RPMI8226 (cell line): ENCODE measurements around the gene TCF7L2.
A peak's percentile ranks its signal among the peaks of the same experiment; 100 is the strongest.

Experiments
- DNase-seq: peaks from one replicate; pipeline ENCODE4 v3.0.0-alpha.2; 2015

The TCF7L2 gene

DNA sequence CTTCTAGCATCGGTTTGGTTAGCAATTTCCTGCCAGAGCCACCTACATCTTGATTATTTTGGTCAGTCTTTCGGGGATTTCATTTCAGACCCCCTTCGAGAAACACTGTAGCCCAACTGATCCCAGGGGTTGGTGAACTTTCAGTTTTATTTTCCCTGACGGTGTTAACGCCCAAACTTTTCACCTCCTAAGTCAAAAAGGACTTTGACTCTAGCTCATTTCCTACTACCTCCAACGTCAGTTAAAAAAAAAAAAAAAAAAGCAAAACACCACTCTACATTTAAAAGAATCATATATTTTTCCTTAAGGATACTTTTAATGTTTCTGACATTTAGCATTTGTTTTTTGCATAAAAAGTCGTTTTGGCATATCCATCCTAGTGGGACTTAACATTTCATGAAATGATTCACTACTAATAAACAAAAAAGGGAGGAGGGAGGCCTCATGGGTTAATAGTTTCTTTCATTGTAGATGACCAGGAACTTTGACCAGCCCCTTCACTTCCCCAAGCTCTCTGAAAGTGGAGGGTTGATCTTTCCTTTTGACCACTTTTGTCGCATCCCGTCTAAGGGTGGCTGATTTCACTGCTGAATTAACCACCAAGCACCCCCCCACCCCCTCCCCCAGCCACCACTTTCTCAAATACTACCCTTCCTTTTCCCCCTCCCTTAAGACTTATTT is 764 bp upstream of the TCF7L2 start:
- no peak for DNase-seq

- DNase-seq: peak; percentile 18
Observed at GRCh38 chr10:112950714-112951358, 789 bp downstream of the TCF7L2 start.

GRCh38 chr10:112951359-112952281 is 1.6 kb downstream of the TCF7L2 start:
- peak; percentile 24 for DNase-seq

DNA sequence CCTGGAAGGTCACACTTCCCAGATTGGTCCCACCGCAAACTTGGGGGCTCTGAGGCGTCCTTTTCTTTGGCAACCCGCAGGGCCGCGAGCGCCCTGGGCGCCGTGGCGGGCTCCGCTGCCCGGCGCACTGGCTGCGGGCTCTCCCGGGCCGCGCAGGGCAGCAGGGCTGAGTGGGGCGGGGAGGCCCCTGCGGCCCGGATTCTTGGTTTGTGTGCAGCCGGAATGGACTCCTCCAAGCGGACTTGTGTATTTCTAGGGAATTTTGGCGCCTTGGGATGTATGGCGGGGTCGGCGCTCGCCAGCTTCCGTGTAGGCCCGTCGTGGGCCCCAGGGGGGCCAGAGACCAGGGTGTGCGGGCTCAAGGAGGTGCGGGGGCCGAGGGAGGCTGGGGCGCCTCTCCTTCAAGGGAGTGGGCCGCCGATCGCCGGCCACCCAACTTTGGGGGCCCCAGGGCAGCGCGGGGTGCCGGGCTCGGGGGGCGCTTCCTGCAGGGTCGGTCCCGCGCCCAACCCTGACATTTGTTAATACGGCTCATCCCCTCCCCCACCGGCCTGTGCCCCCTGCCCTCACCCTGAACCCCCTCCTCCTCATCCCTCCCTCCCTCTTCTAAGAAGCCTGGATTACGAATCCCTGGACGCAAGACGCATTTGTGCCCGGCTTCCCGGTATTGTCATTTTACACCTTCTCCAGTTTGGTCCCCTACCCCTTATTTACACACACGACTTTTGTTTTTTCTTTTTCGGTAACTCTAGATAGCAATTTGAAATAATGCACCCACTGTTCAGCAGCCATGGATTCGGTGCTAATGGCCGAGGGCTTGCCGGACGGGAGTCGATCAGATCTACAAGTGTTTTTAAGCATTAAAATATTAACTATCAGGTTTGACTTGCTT is 2.5 kb downstream of the TCF7L2 start:
- DNase-seq: no peak

DNA sequence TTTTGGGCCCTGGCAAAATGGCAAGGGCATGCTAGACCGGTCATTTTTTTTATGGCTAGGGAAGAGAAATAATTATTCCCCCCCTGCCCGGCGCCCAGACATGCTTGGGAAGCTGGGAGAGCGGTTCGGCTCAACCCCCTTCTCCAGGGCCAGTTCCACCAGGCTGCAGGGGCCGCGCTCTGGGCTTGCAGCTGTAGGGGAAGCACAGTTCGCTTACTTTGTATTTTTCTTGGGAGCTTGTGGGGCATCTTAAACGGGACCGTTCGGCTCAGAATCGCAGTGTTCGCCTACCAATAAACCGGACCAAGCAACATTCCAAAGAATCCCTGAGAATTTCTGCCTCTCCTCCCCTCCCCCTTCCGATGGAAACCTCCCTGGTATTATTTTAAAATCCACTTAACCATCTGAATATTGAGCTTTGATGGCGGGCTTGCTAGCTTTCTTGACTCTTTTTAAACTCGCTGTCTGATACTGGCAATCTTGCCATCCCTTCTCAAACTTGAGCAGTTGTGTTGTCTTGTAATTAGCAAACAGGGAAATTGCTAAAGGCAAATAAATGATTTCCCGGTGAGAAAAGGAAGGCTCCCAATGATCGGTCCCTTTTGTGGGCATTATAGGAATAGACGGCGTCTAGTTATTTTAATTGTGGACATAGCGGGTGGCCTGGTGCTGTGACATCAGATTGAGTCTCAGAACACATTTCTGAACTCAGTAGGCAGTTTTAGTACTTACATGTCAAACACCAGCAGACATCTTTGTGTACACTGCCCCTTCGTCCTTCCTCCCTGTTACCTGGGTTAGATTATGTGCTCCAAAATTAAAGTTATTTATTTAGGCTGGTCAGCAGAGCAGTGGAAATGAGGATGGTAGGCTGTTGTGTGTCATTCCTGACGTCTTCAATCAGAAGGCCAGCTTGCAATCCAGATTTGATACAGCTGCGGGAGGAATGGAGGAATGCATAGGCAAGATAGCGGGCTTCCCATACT is 3.4 kb downstream of the TCF7L2 start:
- no peak for DNase-seq

DNA sequence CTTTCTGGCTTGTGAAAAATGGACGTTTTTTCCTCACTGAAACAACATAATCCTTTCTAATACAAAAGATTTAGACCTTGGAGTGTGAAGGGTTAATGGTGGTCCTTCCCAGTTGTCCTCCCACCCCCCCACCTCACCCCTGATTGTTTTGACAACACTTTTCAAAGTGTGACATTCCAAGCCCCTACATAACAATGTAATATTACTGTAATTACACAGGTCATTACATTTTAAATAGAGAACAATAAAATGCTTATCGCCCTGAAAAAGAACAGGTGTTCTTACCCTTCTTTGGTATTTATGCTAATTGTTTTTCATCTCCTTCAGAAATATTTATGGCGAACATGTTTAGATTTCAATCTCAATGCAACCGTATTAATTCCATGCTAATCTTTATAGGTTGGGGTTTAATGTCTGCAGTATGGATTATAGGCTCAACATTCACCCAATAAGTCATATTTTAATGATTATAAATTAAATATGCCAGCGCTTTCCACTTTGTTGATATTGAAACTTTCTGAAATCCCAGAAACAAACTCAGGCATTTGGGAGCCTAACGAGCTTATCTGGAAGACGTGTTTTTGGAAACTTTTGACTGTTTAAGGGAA is 5.0 kb downstream of the TCF7L2 start:
- no peak for DNase-seq

DNA sequence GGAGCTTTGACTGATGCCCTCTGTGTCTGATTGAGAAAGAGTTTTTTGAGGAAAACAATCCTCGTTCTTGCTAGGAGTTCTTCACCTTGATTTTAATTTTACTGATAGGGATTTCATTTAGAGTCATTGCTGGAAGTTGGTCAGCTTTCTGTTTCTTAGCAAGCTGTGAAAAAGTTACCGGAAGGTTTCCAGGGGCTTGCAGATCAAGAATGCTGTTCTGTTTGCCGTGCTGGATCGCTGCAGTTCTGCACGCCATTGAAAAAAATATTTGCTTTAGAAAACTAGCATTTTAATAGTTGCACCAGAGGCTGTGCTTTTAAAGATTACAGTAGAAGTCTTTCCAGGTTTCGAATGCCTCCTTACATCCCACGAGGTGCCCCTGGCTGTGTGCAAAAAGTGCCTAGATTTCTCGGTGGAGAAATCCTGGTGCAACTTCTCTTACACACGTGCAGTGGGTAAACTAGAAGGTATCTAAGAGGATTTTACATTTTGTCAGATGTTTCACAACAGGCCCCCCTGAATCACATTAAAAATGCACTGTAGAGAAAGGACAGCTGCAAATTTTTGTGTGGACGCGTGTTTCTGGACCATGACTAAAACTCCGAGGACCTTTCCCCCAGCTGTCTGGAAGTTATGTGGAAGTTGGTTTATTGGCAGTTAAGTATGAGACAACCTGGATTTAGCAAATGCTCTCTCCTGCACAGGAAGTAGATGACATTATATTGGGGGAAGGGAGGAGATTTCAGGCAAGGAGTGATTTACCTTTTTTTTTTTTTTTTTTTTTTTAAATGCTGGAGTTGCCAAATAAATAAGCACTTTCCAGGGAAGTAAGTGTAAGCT is 5.8 kb downstream of the TCF7L2 start:
- DNase-seq: no peak

GRCh38 chr10:112956631-112957350 is 6.7 kb downstream of the TCF7L2 start:
- DNase-seq: no peak

- no peak for DNase-seq
Observed at GRCh38 chr10:112957640-112958092, 7.6 kb downstream of the TCF7L2 start.

GRCh38 chr10:112958275-112958995 is 8.4 kb downstream of the TCF7L2 start:
- no peak for DNase-seq

DNA sequence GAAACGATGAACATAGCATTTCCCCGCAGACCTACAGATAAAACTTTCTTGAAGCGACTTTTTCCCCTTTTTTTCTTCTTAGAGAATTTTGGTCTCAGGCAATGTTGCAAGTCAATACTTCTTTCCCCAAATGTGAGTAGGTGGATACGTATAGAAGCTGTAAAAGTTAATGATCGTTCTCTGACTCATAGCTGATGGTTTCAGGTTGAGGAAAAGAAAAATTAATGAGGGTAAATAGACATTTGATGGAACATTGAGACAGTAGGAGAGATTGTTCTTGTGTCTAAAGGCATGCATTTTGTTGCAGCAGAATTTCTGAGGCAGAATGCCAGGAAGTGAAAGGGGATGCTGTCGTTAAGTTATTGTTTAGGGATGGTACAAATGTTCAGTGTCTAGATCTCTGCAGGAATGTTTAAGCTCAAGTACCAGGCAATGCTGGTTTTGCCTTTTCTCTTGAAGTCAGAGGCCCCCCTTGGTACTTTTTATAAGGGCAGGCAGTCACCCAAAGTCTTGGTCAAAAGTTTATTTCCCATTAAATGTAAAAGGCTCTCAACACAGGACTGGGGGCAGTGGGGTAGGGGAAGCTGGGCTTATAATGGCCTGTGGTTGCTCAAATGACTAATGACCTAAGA is 9.3 kb downstream of the TCF7L2 start:
- DNase-seq: no peak

GRCh38 chr10:112960151-112960681 is 10.2 kb downstream of the TCF7L2 start:
- no peak for DNase-seq

DNA sequence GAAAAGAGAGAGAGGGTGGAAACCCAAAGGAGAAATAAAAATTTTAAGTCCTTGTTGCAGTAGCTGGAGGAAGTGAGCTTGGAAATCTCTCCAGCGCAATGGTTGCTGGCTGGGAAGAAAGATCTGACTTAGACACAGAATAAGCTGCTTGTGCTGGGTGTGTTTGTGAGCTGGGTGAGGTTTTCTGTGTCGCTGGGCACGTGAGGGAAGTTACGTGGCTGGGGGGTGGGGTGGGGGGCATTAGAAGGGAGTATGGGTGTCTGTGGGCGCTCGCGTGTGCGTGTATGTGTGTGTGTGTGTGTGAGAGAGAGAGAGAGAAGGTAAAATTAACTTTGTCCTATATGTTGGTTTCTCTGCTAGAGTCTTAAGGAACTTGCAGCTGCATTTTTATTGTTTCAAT is 11.6 kb downstream of the TCF7L2 start:
- DNase-seq: no peak

DNA sequence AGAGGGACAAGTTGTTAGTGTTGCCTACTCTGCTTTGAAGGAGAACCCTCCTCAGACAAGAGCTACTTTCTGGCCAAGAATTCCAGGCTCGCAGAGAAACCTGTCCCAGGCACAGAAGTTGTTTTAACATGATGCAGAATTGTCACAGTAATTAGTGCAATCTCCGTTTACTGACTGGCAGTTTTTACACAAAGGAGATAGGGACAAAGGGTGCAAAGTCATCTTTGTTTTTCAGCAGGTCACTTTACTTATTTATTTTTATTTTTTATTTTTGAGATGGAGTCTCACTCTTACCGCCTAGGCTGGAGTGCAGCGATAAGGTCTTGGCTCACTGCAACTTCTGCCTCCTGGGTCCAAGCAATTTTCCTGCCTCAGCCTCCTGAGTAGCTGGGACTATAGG is 12.3 kb downstream of the TCF7L2 start:
- no peak for DNase-seq

GRCh38 chr10:112963835-112964234 is 13.8 kb downstream of the TCF7L2 start:
- no peak for DNase-seq

DNA sequence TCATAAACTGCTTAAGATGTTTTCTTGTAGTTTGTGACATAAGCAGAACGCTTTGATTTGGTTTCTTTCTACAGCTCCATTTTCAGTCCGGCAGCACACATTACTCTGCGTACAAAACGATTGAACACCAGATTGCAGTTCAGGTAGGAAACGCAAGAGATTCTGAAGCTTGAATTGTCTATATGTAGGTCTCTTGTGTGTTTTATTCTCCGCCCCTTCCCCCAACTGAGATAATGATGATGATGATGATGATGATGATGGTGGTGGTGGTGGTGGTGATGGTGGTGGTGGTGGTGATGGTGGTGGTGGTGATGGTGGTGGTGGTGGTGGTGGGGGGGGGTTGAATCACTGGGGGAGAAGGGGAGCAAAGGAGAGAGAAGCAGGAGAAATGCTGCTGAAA is 14.4 kb downstream of the TCF7L2 start:
- no peak for DNase-seq

DNA sequence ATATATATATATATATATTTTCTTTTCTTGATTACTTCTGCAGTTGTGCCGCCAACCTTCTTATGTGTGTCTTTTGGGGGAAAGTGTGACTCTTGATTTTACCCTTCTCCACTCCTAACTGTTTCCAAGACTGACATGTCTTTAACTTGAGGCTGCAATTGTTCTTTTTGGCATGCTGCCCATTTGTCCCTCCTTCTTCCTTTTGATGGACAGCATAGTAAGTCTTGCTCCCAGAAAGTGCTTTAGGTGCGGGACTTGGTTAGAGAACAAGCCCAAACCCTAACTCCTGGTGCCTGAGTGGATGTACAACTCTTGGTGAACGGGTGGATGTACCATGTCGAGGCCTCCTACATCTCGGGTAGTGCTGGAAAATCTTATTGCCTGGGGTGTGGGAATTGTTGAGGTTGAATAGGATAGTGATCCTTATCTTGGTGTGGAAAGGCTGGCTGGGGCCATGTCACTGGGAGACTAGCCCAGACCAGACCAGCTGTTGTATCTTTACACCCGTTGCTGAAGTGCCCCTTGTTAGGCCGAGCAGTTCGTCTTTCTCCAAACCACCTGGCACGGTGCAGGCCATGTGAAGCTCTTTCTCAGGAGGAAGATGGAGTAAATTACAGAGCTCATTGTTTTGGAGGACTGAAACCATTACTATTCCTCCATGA is 16.3 kb downstream of the TCF7L2 start:
- DNase-seq: no peak
